Neural crest cell (in vitro differentiated cells): ENCODE data around the gene CADPS. TPM values are rescaled to one million over a fixed set of nuclear protein-coding genes. Genes with fewer than 3 reads are reported as not detected.

ENCODE experiments used
- DNase-seq: peaks from one replicate; pipeline ENCODE4 v3.0.0; 2021; ENCODE audit warnings: low read depth, mixed read lengths, low spot score
- H3K27ac Mint-ChIP-seq: one replicate; pipeline ENCODE4 v1.8.0; 2021; ENCODE audit warnings: mild to moderate bottlenecking, mixed read lengths; ENCODE audit not compliant: unreplicated experiment
- H3K27me3 Mint-ChIP-seq: 2 replicates; pipeline ENCODE4 v1.8.0; 2021; ENCODE audit warnings: low read depth, mild to moderate bottlenecking, mixed read lengths
- H3K36me3 Mint-ChIP-seq: 2 replicates; pipeline ENCODE4 v1.8.0; 2021; ENCODE audit warnings: low read depth, mild to moderate bottlenecking, mixed read lengths
- H3K4me1 Mint-ChIP-seq: 2 replicates; pipeline ENCODE4 v1.8.0; 2021; ENCODE audit warnings: mixed read lengths
- H3K4me3 Mint-ChIP-seq: one replicate; pipeline ENCODE4 v1.8.0; 2021; ENCODE audit warnings: mild to moderate bottlenecking, mixed read lengths
- H3K9me3 Mint-ChIP-seq: 2 replicates; pipeline ENCODE4 v1.8.0; 2021; ENCODE audit warnings: mixed read lengths
- total RNA-seq: library from RNA; stranded (reverse); gene quantifications from 2 replicates; pipeline ENCODE4 v1.2.1, GENCODE V29; 2021
- TF ChIP-seq, protein P1 (sequence below): fragments of 200-600 bp; sonication (generic); conservative IDR thresholded peaks from 2 replicates; pipeline ENCODE4 v1.5.0; 2021; ENCODE audit warnings: antibody characterized with exemption, mild to moderate bottlenecking

The CADPS gene
- total RNA-seq, 1 donor from 2014 or later, result 9.3 TPM

DNA sequence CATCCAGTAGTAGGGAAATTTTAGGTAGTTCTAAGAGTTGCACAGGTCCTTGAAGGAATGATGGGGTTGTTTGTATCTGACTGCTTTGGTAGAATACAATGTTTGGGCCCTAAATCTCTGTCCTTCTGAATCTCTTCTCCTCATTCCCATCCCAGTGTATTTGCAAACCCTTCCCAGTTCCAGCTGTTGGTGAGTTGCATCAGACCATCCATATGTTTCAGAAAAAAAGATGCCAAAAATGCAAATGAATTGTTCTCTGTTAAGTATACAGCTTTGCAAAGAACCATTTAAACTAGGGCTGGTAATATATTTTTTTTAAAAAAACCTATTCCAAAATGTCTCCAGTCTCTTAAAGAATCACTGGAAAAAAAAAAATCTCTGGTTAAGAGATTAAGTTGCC is 251.0 kb downstream of the CADPS start:
- no peak overlapping the region for H3K4me3 Mint-ChIP-seq
- H3K4me1 Mint-ChIP-seq, result peaks cover 9% of the 10 kb centered on the region
- H3K27ac Mint-ChIP-seq, result no peak overlapping the region
- no peak for DNase-seq
- no peaks in the 10 kb centered on the region for H3K9me3 Mint-ChIP-seq
- TF ChIP-seq, protein P1, sequence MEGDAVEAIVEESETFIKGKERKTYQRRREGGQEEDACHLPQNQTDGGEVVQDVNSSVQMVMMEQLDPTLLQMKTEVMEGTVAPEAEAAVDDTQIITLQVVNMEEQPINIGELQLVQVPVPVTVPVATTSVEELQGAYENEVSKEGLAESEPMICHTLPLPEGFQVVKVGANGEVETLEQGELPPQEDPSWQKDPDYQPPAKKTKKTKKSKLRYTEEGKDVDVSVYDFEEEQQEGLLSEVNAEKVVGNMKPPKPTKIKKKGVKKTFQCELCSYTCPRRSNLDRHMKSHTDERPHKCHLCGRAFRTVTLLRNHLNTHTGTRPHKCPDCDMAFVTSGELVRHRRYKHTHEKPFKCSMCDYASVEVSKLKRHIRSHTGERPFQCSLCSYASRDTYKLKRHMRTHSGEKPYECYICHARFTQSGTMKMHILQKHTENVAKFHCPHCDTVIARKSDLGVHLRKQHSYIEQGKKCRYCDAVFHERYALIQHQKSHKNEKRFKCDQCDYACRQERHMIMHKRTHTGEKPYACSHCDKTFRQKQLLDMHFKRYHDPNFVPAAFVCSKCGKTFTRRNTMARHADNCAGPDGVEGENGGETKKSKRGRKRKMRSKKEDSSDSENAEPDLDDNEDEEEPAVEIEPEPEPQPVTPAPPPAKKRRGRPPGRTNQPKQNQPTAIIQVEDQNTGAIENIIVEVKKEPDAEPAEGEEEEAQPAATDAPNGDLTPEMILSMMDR, result no peak
- H3K36me3 Mint-ChIP-seq, result no peaks in the 10 kb centered on the region
- peaks cover 25% of the 10 kb centered on the region for H3K27me3 Mint-ChIP-seq

DNA sequence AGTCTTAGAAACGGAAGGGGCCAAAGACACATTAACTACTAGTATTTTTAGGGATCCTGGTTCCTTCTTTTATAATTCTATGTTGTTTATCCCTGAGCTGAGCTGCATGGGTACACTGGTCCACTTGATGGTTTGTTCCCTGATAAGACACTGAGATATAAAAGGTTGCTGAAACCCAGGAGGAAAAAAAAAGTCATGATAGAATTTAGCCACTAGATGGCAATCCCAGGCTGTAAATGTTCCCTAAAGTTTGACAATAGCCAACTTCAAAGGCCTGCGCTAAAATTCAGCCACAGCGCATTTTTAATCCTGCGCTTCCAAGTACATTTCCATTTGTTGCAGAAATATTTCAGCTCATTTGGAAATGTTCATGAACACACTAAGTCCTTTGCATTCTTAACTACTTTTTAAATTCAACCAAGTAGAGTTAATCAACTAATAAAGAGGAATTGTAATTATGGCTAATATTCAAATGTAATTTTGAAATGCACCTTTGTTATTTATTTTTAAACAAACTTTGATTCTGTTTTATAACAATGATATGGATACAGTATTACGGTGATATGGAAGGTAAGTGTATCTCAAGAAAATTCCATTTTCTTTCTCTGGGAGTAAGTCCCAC is 252.6 kb downstream of the CADPS start:
- DNase-seq, result no peak
- Mint-ChIP-seq H3K27me3 (peaks cover 22% of the 10 kb centered on the region), H3K4me1 (peaks cover 9% of the 10 kb centered on the region), H3K36me3 (no peaks in the 10 kb centered on the region), H3K9me3 (no peaks in the 10 kb centered on the region), H3K27ac (no peak overlapping the region), H3K4me3 (no peak overlapping the region)
- TF ChIP-seq, protein P1, result peak; percentile 83

DNA sequence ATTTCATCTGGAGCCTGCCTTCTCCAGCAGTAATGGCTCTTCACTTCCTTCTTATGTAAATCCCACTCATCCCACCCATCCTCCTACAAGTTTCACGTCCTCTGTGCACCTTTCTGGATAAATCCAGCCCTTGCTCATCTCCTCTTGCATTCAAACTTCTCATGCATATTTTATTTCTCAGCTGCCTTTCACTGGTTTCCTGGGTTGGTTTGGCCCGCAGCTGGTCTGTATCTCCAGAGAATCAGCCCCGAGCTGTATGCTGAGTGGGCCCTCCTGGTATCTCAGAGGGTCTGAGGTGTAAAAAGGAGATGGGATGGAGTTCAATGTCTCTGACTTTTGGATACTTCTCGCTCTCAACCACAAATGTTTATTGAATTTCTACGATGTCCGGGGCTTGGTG is 253.3 kb downstream of the CADPS start:
- Mint-ChIP-seq H3K27me3 (peaks cover 27% of the 10 kb centered on the region), H3K36me3 (no peaks in the 10 kb centered on the region), H3K27ac (no peak overlapping the region), H3K9me3 (no peaks in the 10 kb centered on the region), H3K4me3 (no peak overlapping the region), H3K4me1 (peaks cover 9% of the 10 kb centered on the region)
- TF ChIP-seq, protein P1, result no peak
- no peak for DNase-seq

DNA sequence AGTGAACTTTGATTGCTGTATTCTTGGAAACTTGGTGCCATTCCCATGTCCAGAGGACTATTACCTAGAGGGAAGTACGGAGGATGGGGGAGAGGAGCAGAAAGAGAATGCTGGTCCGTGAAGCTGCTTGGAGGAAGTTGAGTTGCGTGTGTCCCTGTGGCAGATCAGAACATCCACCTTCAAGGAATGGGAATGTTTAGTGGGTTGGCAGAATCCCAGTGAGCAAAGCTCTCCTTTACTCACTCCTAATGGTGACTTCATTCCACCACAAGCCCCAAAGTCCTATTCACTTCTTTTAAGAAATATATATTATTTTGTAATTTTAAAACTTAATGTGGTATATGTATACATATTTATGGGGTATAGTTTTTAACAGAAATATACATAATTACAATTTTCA is 254.0 kb downstream of the CADPS start:
- no peak overlapping the region for H3K27ac Mint-ChIP-seq
- peaks cover 9% of the 10 kb centered on the region for H3K4me1 Mint-ChIP-seq
- DNase-seq, result no peak
- no peaks in the 10 kb centered on the region for H3K9me3 Mint-ChIP-seq
- TF ChIP-seq, protein P1, result no peak
- no peak overlapping the region for H3K4me3 Mint-ChIP-seq
- peaks cover 28% of the 10 kb centered on the region for H3K27me3 Mint-ChIP-seq
- no peaks in the 10 kb centered on the region for H3K36me3 Mint-ChIP-seq

DNA sequence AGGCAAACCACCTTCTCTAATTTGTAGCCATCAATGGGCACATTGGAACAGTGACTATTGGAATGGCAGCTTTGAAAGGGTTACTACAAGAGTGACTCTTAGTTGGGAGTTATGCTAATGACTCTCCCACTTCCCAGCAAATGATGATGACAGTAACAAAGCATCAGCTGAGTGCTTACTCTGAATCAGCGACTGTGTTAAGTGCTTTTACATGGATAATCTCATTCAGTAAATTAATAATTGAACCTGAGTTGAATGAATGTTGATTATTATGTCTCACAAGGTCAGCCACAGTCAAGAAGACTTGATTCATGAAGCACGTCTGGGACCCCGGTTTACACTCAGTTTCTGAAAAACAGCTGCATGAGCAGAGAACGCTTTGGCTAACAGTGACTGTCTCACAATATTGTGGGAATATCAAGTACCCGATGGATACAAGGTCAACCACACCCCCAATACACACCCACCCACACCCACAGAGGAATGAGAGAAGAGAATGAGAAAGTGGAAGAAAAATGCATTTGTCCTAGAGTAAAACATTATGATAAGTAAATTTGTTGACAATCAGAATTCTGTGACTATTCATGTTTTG is 259.9 kb downstream of the CADPS start:
- Mint-ChIP-seq H3K9me3 (no peaks in the 10 kb centered on the region), H3K27me3 (peaks cover 31% of the 10 kb centered on the region), H3K36me3 (no peaks in the 10 kb centered on the region), H3K4me1 (peaks cover 12% of the 10 kb centered on the region), H3K27ac (no peak overlapping the region), H3K4me3 (no peak overlapping the region)
- TF ChIP-seq, protein P1, result no peak
- DNase-seq, result no peak
